Cardiac fibroblast (primary cell): ENCODE data around the gene MOB1A.
A peak's percentile ranks its signal among the peaks of the same experiment; 100 is the strongest.
"Not testable (repeated sequence)": the region's sequence is repeated elsewhere in the genome, so short reads cannot be mapped to it uniquely, and the experiment has no call there.

Experiments
- DNase-seq, 2 donors: peaks; one replicate each; pipeline versions ENCODE4 v3.0.0 to v3.0.0-alpha.2; 2010; ENCODE audit warnings: low read depth in 2 of 2
- H3K4me3 ChIP-seq, 2 donors: replicated peaks in 1 of 2; 1 replicate in 1 of 2; 2 replicates in 1 of 2; pipeline ENCODE4 v1.5.1; 2011; ENCODE audit warnings: low read depth in 2 of 2, low read length in 2 of 2, mild to moderate bottlenecking in 2 of 2, moderate library complexity in 1 of 2
- TF ChIP-seq, protein P1 (sequence below): IDR thresholded peaks from one replicate; pipeline ENCODE4 v1.5.1; 2011; ENCODE audit warnings: low read depth, mild to moderate bottlenecking, low read length, inconsistent platforms

Gene MOB1A

DNA sequence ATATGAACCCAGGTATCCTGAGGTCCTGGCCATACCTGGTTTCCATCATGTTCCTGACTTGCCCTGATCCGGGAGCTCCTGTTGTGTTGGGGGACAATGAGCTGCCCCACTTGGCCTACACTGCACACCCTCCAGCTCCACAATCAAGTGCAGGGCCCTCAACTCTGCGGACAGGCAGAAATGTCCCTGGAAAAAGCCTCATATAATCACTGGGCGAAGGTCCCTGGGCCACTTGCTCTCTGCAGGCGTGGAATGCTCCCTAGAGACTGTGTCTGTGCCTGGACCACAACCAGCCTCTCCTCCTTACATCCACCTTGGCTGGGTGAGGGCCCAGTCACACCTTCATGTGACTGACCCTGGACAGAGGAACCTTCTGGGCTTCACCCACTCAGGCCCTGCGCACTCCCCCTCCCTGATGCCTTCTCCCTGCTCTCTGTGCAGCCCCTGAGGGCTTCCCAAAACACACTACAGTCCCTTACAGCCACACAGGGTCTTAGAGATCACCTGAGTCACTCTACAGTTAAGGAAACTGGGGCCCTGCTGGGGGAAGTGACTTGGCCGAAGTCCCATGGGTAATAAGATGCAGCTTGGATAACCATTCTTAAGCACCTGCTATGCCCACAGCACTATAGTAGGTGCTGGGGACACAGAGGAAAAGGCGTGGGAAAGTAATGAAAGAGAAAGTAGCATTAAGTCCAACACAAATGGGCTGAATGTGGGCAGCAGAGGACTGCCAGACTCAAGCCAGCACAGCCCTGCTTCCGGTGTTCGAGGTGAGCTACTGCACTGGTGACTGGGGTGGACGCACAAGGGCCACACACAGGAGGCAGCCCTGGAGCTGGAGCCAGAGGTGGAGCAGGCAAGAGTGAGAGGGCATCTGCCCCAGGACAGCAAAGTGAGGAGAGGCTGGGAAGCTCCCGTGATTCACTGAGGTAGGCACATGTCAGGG lies 40.8 kb downstream of the MOB1A start:
- TF ChIP-seq, protein P1, sequence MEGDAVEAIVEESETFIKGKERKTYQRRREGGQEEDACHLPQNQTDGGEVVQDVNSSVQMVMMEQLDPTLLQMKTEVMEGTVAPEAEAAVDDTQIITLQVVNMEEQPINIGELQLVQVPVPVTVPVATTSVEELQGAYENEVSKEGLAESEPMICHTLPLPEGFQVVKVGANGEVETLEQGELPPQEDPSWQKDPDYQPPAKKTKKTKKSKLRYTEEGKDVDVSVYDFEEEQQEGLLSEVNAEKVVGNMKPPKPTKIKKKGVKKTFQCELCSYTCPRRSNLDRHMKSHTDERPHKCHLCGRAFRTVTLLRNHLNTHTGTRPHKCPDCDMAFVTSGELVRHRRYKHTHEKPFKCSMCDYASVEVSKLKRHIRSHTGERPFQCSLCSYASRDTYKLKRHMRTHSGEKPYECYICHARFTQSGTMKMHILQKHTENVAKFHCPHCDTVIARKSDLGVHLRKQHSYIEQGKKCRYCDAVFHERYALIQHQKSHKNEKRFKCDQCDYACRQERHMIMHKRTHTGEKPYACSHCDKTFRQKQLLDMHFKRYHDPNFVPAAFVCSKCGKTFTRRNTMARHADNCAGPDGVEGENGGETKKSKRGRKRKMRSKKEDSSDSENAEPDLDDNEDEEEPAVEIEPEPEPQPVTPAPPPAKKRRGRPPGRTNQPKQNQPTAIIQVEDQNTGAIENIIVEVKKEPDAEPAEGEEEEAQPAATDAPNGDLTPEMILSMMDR: no peak
- no peak overlapping the region for H3K4me3 ChIP-seq
- DNase-seq: no peak

DNA sequence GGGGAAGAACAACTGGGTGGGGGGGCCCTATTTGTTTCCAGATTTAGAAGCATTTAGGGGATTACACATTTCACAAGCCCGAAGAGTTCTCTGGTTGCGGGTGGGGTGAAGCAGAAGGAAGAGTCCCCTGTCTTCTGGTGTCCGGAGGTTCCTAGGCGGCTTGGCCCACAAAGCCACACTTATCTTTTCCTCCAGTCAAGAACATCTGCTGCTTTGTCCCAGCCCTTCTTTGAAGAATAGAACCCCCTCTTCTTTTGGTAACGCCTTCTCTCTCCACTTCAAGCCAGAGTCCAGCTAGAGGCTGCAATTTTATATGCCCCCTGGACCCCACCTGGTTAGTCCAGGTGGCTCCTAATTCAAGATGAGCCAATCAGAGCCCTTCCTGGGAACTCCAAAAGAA lies 46.8 kb downstream of the MOB1A start:
- TF ChIP-seq, protein P1: no peak
- DNase-seq: no peak
- no peak overlapping the region for H3K4me3 ChIP-seq

DNA sequence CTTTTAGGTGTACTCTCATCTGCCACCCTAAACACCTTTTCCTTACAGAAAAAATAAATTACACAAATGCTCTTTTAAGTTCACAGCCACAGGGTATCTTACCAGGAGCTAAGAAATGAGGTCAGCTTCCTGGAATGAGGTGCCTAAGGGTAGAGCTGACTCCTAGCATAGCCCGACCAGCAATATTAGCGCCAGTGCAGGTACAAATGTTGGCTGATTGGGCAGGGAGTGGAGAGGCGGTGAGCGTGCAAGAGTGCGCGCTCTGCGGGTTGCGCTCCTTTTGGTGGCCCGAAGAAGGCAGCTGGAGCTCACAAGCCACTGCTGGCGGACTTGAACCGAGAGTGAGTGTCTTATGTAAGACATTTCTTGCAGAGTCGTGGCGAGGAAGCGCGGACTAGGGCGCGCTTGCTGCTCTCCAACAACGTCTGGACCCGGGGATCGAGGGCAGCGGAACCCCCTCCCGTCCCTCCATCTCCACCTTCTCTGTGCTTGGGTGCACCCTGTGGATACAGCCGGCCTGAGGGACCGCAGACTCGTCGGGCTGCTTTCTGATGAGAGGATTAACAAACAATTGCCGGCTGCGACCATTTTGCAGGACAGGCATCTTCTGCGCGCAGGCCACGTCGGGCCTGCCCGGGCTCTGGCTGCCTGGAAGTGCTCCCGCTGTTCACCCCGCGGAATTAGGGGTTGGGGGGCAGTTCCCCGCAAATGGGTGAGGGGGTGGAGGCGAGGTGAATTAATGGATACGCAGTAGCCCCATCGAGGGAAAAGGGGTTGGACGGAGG lies 48.3 kb downstream of the MOB1A start:
- H3K4me3 ChIP-seq: no peak overlapping the region
- TF ChIP-seq, protein P1: no peak
- no peak for DNase-seq

DNA sequence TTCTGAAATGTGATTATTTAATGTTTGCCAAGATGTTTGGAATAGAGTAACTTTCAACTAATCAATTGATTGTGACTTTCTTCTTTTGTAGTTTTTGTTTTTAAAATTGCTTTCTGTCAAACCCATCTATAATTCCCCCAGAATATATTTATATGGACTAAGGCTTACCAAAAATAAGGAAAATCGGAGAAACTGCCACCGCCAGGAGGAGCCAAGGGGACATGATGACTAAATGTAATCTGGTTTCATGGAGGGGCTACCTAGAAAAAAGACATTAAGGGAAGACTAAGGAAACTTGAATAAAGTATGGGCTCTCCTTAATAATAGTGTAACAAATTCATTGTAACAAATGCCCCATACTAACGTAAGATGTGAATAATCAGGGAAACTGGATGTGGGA lies 50.5 kb downstream of the MOB1A start:
- no peak overlapping the region for H3K4me3 ChIP-seq
- TF ChIP-seq, protein P1: no peak
- no peak for DNase-seq

DNA sequence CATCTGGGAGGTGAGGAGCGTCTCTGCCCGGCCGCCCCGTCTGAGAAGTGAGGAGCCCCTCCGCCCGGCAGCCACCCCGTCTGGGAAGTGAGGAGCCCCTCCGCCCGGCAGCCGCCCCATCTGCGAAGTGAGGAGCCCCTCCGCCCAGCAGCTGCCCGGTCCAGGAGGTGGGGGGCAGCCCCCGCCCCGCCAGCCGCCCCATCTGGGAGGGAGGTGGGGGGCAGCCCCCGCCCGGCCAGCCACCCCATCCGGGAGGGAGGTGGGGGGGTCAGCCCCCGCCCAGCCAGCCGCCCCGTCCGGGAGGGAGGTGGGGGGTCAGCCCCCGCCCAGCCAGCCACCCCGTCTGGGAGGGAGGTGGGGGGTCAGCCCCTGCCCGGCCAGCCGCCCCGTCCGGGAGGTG lies 54.7 kb downstream of the MOB1A start:
- not testable (repeated sequence) for H3K4me3 ChIP-seq, DNase-seq

DNA sequence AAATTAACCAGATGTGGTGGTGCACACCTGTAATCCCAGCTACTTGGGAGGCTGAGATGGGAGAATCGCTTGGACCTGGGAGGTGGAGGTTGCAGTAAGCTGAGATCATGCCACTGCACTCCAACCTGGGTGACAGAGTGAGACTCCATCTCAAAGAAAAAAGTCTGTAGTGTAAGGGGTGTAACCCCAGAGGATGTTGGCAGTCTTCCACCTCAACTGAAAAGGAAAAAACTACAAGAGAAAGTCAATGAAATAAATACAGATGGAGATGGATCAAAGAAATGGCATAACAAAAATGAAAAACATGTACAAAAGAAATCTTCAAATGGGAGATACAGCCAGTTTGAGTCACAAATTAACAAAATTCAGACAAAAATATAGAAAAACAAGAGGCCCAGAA lies 56.8 kb downstream of the MOB1A start:
- H3K4me3 ChIP-seq, DNase-seq: not testable (repeated sequence)

DNA sequence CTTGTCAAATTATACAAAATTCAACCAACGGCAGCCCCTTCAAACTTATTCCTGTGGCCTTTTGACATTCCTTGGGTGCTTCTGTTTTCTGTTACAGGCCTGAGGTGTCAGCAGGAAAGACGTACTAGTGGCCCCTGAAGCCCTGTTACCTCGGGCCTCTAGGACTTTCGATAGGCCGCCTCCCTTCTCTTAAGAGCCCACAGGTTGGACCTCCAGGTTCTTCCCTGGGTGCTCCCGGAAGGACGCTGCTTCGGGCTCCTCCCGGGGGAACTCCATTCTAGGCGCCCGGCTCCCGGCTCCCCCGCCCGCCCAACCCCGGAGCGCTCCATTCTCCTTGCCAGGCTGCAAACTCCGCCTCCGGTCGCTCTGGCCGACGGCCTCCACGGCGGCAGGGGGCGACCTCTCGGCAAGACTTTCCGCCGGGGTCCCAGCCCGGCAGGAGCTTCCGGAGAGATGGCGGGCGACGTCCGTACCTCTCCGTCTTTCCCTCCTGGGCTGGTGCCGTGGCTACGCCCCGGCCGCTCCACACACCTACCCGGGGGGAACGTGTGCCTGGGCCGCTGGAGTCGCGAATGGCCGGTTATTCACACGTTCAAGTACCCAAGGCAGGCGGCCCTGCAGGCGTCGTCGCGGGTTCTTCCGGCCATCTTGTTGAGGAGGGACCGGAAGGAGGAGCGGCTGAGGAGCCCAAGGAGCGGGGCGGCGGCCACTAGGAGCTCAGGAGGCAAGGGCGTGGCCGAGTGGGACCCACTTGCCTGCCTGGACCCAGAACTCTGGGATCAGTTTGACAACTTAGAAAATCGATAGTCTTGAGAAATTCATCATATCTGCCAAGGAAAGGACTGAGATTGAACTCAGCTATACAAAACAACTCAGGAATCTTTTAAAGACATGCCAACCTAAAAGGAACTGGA lies 58.5 kb downstream of the MOB1A start:
- TF ChIP-seq, protein P1: peak; percentile 54
- peak; percentile 88 to 91 for DNase-seq

More for the DNA sequence above, 58.5 kb downstream of the MOB1A start:
- H3K4me3 ChIP-seq: peak overlapping the region; percentile 71 to 74
